T1000 (cell line): ENCODE results near the gene GPRC6A.

Experiments used
- DNase-seq: peaks from one replicate; lab custom pipeline; 2025; ENCODE audit warnings: mixed read lengths; lab: John Stamatoyannopoulos, UW

Gene GPRC6A

GRCh38 chr6:116779573-116780164 is 49.2 kb downstream of the GPRC6A start:
- DNase-seq, result no peak

GRCh38 chr6:116773886-116774285 is 55.0 kb downstream of the GPRC6A start:
- no peak for DNase-seq

GRCh38 chr6:116772450-116772849 is 56.4 kb downstream of the GPRC6A start:
- DNase-seq, result no peak

- DNase-seq, result no peak
These were observed 61.2 kb downstream of the GPRC6A start for GRCh38 chr6:116767715-116768114.

GRCh38 chr6:116766506-116767176 is 62.2 kb downstream of the GPRC6A start:
- DNase-seq, result no peak

GRCh38 chr6:116764961-116765841 is 63.7 kb downstream of the GPRC6A start, which contains the start of gene FAM162B:
Gene FAM162B (minus strand): TSS chr6:116765719. CDS start chr6:116765576, 143 bp downstream.
- DNase-seq, result peak; percentile 29

- DNase-seq, result no peak
These were observed 64.3 kb downstream of the GPRC6A start for GRCh38 chr6:116764629-116764960.

- DNase-seq, result no peak
These were observed 64.8 kb downstream of the GPRC6A start for GRCh38 chr6:116763906-116764628.

- no peak for DNase-seq
These were observed 65.8 kb downstream of the GPRC6A start for GRCh38 chr6:116763048-116763447.

- no peak for DNase-seq
These were observed 66.6 kb downstream of the GPRC6A start for GRCh38 chr6:116762235-116762634.

GRCh38 chr6:116761779-116762178 is 67.1 kb downstream of the GPRC6A start:
- no peak for DNase-seq

- no peak for DNase-seq
These were observed 83.7 kb downstream of the GPRC6A start for GRCh38 chr6:116745176-116745575.
